GM20000 (cell line): ENCODE measurements around the gene COPA.
"Not testable (repeated sequence)": the region's sequence is repeated elsewhere in the genome, so short reads cannot be mapped to it uniquely, and the experiment has no call there.

Experiments used
- DNase-seq: peaks from one replicate; pipeline ENCODE4 v3.0.0; 2012; ENCODE audit warnings: low spot score
- CTCF ChIP-seq: IDR thresholded peaks from 2 replicates; pipeline ENCODE4 v1.5.1; 2012; ENCODE audit warnings: mild to moderate bottlenecking, control low read depth; ENCODE audit errors: extremely low read depth, missing control alignments

COPA gene

GRCh38 chr1:160296036-160296435, 47.0 kb downstream of the COPA start:
- no peak for DNase-seq
- TF ChIP-seq CTCF, result no peak

GRCh38 chr1:160293020-160293968, 49.8 kb downstream of the COPA start:
- DNase-seq, result no peak
- no peak for TF ChIP-seq CTCF

GRCh38 chr1:160291248-160292220, 51.5 kb downstream of the COPA start:
- DNase-seq, result peak; percentile 65
- TF ChIP-seq CTCF, result peak; percentile 57

- DNase-seq, result not testable (repeated sequence)
Observed at GRCh38 chr1:160287769-160288168, 55.3 kb downstream of the COPA start.

- DNase-seq, result no peak
- TF ChIP-seq CTCF, result no peak
Observed at GRCh38 chr1:160285506-160285905, 57.5 kb downstream of the COPA start.

- peak; percentile 92 for DNase-seq
- TF ChIP-seq CTCF, result no peak
Observed at GRCh38 chr1:160284782-160285344, 58.2 kb downstream of the COPA start, which contains the start of gene PEX19. Gene PEX19 (minus strand): TSS chr1:160285133. CDS start chr1:160285124, 9 bp downstream.

- no peak for TF ChIP-seq CTCF
- no peak for DNase-seq
Observed at GRCh38 chr1:160284220-160284781, 58.7 kb downstream of the COPA start.
